SK-N-SH (cell line): ENCODE measurements around the gene NANS. TPM values are rescaled to one million over a fixed set of nuclear protein-coding genes. Genes with fewer than 3 reads are reported as not detected.
A peak's percentile ranks its signal among the peaks of the same experiment; 100 is the strongest.

ENCODE experiments used
- CTCF ChIA-PET: fragments of 300-600, 350-600 bp; formaldehyde crosslinking; extraction: SDS; loops from one replicate; lab custom pipeline; 2021; lab: Yijun Ruan, JAX
- POLR2A ChIA-PET: fragments of 350-600 bp; sonication (Branson Sonifier 250); formaldehyde crosslinking; extraction: SDS; loops from one replicate; lab custom pipeline; 2020; ENCODE audit warnings: antibody characterized with exemption, inconsistent platforms; lab: Yijun Ruan, JAX
- DNase-seq: peaks from one replicate; pipeline ENCODE4 v3.0.0; 2012
- H2AFZ ChIP-seq: fragments of 200-600 bp; sonication (generic); 2 replicates; pipeline ENCODE4 v1.8.1; 2016; ENCODE audit warnings: antibody characterized with exemption, mild to moderate bottlenecking, low read depth
- H3F3A ChIP-seq: fragments of 200-600 bp; sonication (generic); replicated peaks from 2 replicates; pipeline ENCODE3; 2016; ENCODE audit warnings: antibody characterized with exemption, mild to moderate bottlenecking; ENCODE audit not compliant: insufficient read depth
- H3K27ac ChIP-seq, 2 experiments: fragments of 200-500 bp in 1 of 2; fragments of 200-600 bp in 1 of 2; sonication (Bioruptor generic) in 1 of 2; sonication (generic), shearing (Covaris generic) in 1 of 2; 2 replicates each; pipeline versions ENCODE4 v1.5.1 to v1.6.1; 2014 to 2016; ENCODE audit warnings: low read depth in 2 of 2, inconsistent platforms in 1 of 2, low read length in 1 of 2, mild to moderate bottlenecking in 1 of 2, mixed read lengths in 1 of 2
- H3K27me3 ChIP-seq: fragments of 200-600 bp; sonication (generic), shearing (Covaris generic); 2 replicates; pipeline ENCODE4 v1.6.1; 2016; ENCODE audit warnings: mixed run types; ENCODE audit not compliant: insufficient read depth
- H3K36me3 ChIP-seq, 2 experiments: fragments of 200-500 bp in 1 of 2; fragments of 200-600 bp in 1 of 2; sonication (Bioruptor generic) in 1 of 2; sonication (generic) in 1 of 2; replicated peaks in 1 of 2; 2 replicates each; pipeline versions ENCODE3 to v1.5.1; 2014 to 2016; ENCODE audit warnings: low read length in 1 of 2, mild to moderate bottlenecking in 1 of 2; ENCODE audit not compliant: insufficient read depth in 2 of 2, control insufficient read depth in 1 of 2
- H3K4me1 ChIP-seq, 2 experiments: fragments of 200-500 bp in 1 of 2; fragments of 200-600 bp in 1 of 2; sonication (Bioruptor generic) in 1 of 2; sonication (generic), shearing (Covaris generic) in 1 of 2; 2 replicates each; pipeline versions ENCODE4 v1.5.1 to v1.6.1; 2014 to 2016; ENCODE audit warnings: low read depth in 1 of 2, low read length in 1 of 2, mixed run types in 1 of 2; ENCODE audit not compliant: insufficient read depth in 2 of 2, control insufficient read depth in 1 of 2
- H3K4me2 ChIP-seq: fragments of 200-600 bp; sonication (generic), shearing (Covaris generic); 2 replicates; pipeline ENCODE4 v1.6.1; 2017; ENCODE audit warnings: mixed run types
- H3K4me3 ChIP-seq, 2 experiments: fragments of 200-500 bp in 1 of 2; fragments of 200-600 bp in 1 of 2; sonication (Bioruptor generic) in 1 of 2; sonication (generic), shearing (Covaris generic) in 1 of 2; 2 replicates each; pipeline versions ENCODE4 v1.5.1 to v1.8.1; 2014 to 2016; ENCODE audit warnings: low read depth in 2 of 2, inconsistent platforms in 1 of 2, low read length in 1 of 2, mild to moderate bottlenecking in 1 of 2, mixed read lengths in 1 of 2, moderate library complexity in 1 of 2
- H3K79me2 ChIP-seq: fragments of 200-600 bp; sonication (generic); 2 replicates; pipeline ENCODE4 v1.8.1; 2017; ENCODE audit warnings: mild to moderate bottlenecking; ENCODE audit not compliant: insufficient read depth
- H3K9ac ChIP-seq: fragments of 200-600 bp; sonication (generic); 2 replicates; pipeline ENCODE4 v1.6.1; 2017; ENCODE audit warnings: mixed run types
- H3K9me2 ChIP-seq: fragments of 200-600 bp; sonication (generic); 2 replicates; pipeline ENCODE4 v1.6.1; 2017; ENCODE audit warnings: mixed run types
- H3K9me3 ChIP-seq: fragments of 200-600 bp; sonication (generic); 2 replicates; pipeline ENCODE4 v1.6.1; 2017; ENCODE audit warnings: mixed run types, mild to moderate bottlenecking, moderate library complexity
- H4K20me1 ChIP-seq: fragments of 200-600 bp; sonication (generic); 2 replicates; pipeline ENCODE4 v1.6.1; 2017; ENCODE audit warnings: mild to moderate bottlenecking, mixed run types; ENCODE audit not compliant: insufficient read depth
- CHD2 ChIP-seq: fragments of 150-350 bp; IDR thresholded peaks from 2 replicates; pipeline ENCODE4 v1.6.1; 2018; ENCODE audit warnings: low read length; ENCODE audit not compliant: partially characterized antibody
- EZH2phosphoT487 ChIP-seq: fragments of 200-600 bp; sonication (generic); IDR thresholded peaks from 2 replicates; pipeline ENCODE4 v1.6.1; 2017; ENCODE audit warnings: low read depth, mixed run types, mild to moderate bottlenecking, antibody characterized with exemption, moderate library complexity, borderline replicate concordance
- FOSL2 ChIP-seq: IDR thresholded peaks from 2 replicates; pipeline ENCODE4 v1.4.0; 2012; ENCODE audit warnings: low read depth, mild to moderate bottlenecking, moderate library complexity, borderline replicate concordance
- FOXJ3 ChIP-seq: sonication (generic); formaldehyde crosslinking; IDR thresholded peaks from 2 replicates; pipeline ENCODE4 v1.5.1; 2020; ENCODE audit warnings: mild to moderate bottlenecking, missing genetic modification reagents
- NRF1 ChIP-seq: IDR thresholded peaks from 2 replicates; pipeline ENCODE4 v1.6.1; 2012; ENCODE audit warnings: low read depth, mild to moderate bottlenecking, low read length
- POLR2AphosphoS5 ChIP-seq: IDR thresholded peaks from 2 replicates; pipeline ENCODE4 v1.6.1; 2012; ENCODE audit warnings: low read depth, low read length
- RAD21 ChIP-seq: IDR thresholded peaks from 2 replicates; pipeline ENCODE4 v1.6.1; 2012; ENCODE audit warnings: mild to moderate bottlenecking, low read length
- RFX5 ChIP-seq: IDR thresholded peaks from 2 replicates; pipeline ENCODE4 v1.6.1; 2012; ENCODE audit warnings: mild to moderate bottlenecking, improper control_type of control experiment, low read length
- RXRA ChIP-seq: IDR thresholded peaks from 2 replicates; pipeline ENCODE4 v1.4.0; 2012; ENCODE audit warnings: low read depth, mild to moderate bottlenecking, borderline replicate concordance
- SIN3A ChIP-seq: IDR thresholded peaks from 2 replicates; pipeline ENCODE4 v1.6.1; 2012; ENCODE audit warnings: low read depth, mild to moderate bottlenecking, low read length, moderate library complexity, borderline replicate concordance
- SMC3 ChIP-seq: IDR thresholded peaks from 2 replicates; pipeline ENCODE4 v1.6.1; 2012; ENCODE audit warnings: low read depth, low read length, improper control_type of control experiment
- TAF1 ChIP-seq: IDR thresholded peaks from 2 replicates; pipeline ENCODE4 v1.6.1; 2012; ENCODE audit warnings: low read depth, mild to moderate bottlenecking, low read length, moderate library complexity, borderline replicate concordance
- TCF12 ChIP-seq: IDR thresholded peaks from 2 replicates; pipeline ENCODE4 v1.4.0; 2012
- TEAD4 ChIP-seq: IDR thresholded peaks from 2 replicates; pipeline ENCODE4 v1.4.0; 2012; ENCODE audit warnings: mild to moderate bottlenecking, borderline replicate concordance; ENCODE audit not compliant: insufficient read depth
- YY1 ChIP-seq: IDR thresholded peaks from 2 replicates; pipeline ENCODE4 v1.4.0; 2012; ENCODE audit warnings: low read depth, mild to moderate bottlenecking
- WGBS: methylation state at CpG from one replicate; pipeline ENCODE4 v1.1.6; 2017; ENCODE audit warnings: low lambda C conversion rate; 5-methylcytosine and 5-hydroxymethylcytosine counted together
- polyA plus RNA-seq, 3 experiments: library from polyadenylated mRNA; depleted of rRNA; stranded (reverse); fragments of >200 nt; gene quantifications; 2 replicates each; pipeline ENCODE4 v1.2.3, GENCODE V29; 2012
- TF ChIP-seq, protein P1 (sequence below): IDR thresholded peaks from 2 replicates; pipeline ENCODE4 v1.4.0; 2012; ENCODE audit warnings: low read depth, borderline replicate concordance
- TF ChIP-seq, protein P2 (sequence below): fragments of 150-350 bp; IDR thresholded peaks from 2 replicates; pipeline ENCODE4 v1.6.1; 2017; ENCODE audit warnings: antibody characterized with exemption, low read length, low read depth, borderline replicate concordance
- TF ChIP-seq, protein P3 (sequence below): IDR thresholded peaks from 2 replicates; pipeline ENCODE4 v1.4.0; 2012; ENCODE audit warnings: low read depth

Gene NANS
- polyA plus RNA-seq, 1 of the 3 experiments (the other 2 are of a cell fraction), result 61.3 TPM

DNA sequence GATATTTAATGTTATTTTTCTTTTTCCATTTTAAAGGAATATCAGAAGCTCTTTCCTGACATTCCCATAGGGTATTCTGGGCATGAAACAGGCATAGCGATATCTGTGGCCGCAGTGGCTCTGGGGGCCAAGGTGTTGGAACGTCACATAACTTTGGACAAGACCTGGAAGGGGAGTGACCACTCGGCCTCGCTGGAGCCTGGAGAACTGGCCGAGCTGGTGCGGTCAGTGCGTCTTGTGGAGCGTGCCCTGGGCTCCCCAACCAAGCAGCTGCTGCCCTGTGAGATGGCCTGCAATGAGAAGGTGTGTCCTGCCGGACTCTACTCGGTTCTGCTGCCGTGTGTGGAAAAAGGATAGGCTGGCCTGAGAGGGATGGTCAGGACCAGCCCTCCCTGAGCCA lies 24.2 kb downstream of the NANS start (continued):
- TF ChIP-seq, protein P1, sequence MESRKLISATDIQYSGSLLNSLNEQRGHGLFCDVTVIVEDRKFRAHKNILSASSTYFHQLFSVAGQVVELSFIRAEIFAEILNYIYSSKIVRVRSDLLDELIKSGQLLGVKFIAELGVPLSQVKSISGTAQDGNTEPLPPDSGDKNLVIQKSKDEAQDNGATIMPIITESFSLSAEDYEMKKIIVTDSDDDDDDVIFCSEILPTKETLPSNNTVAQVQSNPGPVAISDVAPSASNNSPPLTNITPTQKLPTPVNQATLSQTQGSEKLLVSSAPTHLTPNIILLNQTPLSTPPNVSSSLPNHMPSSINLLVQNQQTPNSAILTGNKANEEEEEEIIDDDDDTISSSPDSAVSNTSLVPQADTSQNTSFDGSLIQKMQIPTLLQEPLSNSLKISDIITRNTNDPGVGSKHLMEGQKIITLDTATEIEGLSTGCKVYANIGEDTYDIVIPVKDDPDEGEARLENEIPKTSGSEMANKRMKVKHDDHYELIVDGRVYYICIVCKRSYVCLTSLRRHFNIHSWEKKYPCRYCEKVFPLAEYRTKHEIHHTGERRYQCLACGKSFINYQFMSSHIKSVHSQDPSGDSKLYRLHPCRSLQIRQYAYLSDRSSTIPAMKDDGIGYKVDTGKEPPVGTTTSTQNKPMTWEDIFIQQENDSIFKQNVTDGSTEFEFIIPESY, result no peak
- TF ChIP-seq SMC3 (no peak), EZH2phosphoT487 (no peak), TEAD4 (no peak), YY1 (no peak), CHD2 (no peak), RXRA (no peak)
- TF ChIP-seq, all 33 proteins: peak for 0

DNA sequence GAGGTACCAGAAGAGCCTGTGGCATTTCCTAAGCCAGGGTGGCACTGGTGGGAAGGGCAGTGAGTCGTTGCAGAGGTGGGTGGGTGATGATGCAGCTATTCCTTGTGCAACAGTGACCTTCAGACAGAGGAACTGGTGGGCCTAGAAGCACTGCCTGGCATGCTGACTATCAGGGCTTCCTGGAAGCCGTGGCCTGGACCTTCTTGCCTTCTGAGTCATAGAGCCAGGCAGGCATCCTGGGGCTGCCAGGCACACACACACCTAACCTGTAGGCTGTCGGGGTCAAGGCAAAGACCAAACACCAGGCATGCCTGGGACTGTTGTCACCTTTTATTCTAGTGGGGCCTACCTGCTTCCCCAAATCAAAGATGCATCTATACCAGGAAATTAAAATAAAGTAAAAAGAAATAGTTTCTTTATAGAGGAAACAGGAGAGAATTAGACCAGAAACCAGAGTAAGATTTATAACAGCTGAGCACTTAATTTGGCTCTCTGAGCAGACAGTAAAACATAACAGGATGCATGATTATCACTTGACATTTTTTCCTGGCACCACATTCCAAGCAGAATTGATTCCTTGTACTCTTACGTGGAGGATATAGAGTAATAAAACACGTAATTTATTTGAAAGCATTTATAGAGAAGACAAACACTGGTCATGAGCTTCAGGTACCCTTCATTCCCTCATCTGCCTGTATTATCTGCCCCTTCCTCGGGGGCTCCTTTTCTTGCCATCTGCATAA lies 25.1 kb downstream of the NANS start:
- H2AFZ ChIP-seq, result no peak overlapping the region
- no peak for DNase-seq
- TF ChIP-seq RAD21 (no peak), TCF12 (peak; percentile 9; the same call in 1 of the 2 replicates), SIN3A (no peak), NRF1 (no peak), FOSL2 (peak; percentile 56; the same call in 1 of the 2 replicates)
- H3F3A ChIP-seq, result peaks cover 3% of the 10 kb centered on the region
- 0 out of 2 replicates have a peak overlapping the region, but pooled peaks have one; percentile 21 for H3K4me2 ChIP-seq
- CTCF ChIA-PET, result interaction anchor here (1.1 kb wide), 1 partner anchor 182 kb away, joined by 4 read pairs; no protein-coding TSS in a partner anchor
- POLR2A ChIA-PET, result no interaction called here
- no peaks in the 10 kb centered on the region for H4K20me1 ChIP-seq
- H3K9me2 ChIP-seq, result no peaks in the 10 kb centered on the region
- H3K79me2 ChIP-seq, result no peaks in the 10 kb centered on the region
- H3K27ac ChIP-seq, result peak overlapping the region in 1 of 2 experiments; percentile 56; a peak in 2 of 4 replicates
- no peaks in the 10 kb centered on the region for H3K27me3 ChIP-seq
- 69% methylated on average over 4 of the region's 6 CpGs for WGBS
- no peaks in the 10 kb centered on the region for H3K9me3 ChIP-seq
- peaks cover 20 to 44% of the 10 kb centered on the region in 2 experiments for H3K36me3 ChIP-seq
- peaks cover 3 to 5% of the 10 kb centered on the region in 2 experiments; a peak in 2 of 4 replicates for H3K4me1 ChIP-seq
- H3K9ac ChIP-seq, result no peak overlapping the region
- H3K4me3 ChIP-seq, result no peak overlapping the region

DNA sequence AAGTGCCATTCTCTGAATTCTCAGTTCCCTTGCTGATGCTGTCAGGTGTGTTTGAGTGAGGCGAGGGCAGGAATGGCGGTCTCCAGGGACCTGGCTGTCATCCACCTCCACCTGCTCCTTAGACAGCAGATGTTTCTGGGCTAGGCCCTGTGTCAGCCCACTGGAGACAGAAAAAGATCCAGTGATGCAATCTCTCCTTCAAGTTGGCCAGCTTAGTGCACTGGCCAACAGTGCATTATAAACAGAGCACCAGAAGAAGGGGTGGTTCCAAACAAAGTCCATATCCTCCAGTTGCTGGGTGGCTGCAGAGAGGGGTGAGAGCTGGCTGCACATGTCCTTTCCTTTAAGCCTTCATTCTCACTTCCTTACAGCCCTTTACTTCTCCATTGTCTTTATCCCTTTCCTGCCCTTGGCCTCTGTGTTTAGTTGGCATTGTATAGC lies 26.5 kb downstream of the NANS start:
- ChIA-PET CTCF (no interaction called here), POLR2A (no interaction called here)
- Histone ChIP-seq H3K4me1 (peaks cover 3 to 5% of the 10 kb centered on the region in 2 experiments; a peak in 2 of 4 replicates), H3K27me3 (no peaks in the 10 kb centered on the region), H3K36me3 (peaks cover 17 to 41% of the 10 kb centered on the region in 2 experiments), H2AFZ (no peak overlapping the region), H3K27ac (no peak overlapping the region), H3K9me2 (no peaks in the 10 kb centered on the region), H3F3A (peaks cover 3% of the 10 kb centered on the region), H3K9me3 (no peaks in the 10 kb centered on the region), H4K20me1 (no peaks in the 10 kb centered on the region), H3K4me3 (no peak overlapping the region), H3K79me2 (no peaks in the 10 kb centered on the region), H3K9ac (no peak overlapping the region), H3K4me2 (no peak overlapping the region)
- 100% methylated on average over 2 of the region's 2 CpGs for WGBS
- DNase-seq, result no peak
- TF ChIP-seq TCF12, result no peak
- TF ChIP-seq, protein P2, sequence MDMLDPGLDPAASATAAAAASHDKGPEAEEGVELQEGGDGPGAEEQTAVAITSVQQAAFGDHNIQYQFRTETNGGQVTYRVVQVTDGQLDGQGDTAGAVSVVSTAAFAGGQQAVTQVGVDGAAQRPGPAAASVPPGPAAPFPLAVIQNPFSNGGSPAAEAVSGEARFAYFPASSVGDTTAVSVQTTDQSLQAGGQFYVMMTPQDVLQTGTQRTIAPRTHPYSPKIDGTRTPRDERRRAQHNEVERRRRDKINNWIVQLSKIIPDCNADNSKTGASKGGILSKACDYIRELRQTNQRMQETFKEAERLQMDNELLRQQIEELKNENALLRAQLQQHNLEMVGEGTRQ, result no peak
- TF ChIP-seq YY1, result no peak
- TF ChIP-seq POLR2AphosphoS5, result no peak
- no peak for TF ChIP-seq RFX5
- TF ChIP-seq, protein P3, sequence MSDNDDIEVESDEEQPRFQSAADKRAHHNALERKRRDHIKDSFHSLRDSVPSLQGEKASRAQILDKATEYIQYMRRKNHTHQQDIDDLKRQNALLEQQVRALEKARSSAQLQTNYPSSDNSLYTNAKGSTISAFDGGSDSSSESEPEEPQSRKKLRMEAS, result no peak
- no peak for TF ChIP-seq TAF1
- TF ChIP-seq FOXJ3 (CRISPR knock-in tag), result no peak
